ENCODE results near the gene GAST.

GAST gene

GRCh38 chr17:41707803-41708669 is 4.1 kb upstream of the GAST start:
- no peak for DNase-seq (ENCODE audit: low spot score)

DNA sequence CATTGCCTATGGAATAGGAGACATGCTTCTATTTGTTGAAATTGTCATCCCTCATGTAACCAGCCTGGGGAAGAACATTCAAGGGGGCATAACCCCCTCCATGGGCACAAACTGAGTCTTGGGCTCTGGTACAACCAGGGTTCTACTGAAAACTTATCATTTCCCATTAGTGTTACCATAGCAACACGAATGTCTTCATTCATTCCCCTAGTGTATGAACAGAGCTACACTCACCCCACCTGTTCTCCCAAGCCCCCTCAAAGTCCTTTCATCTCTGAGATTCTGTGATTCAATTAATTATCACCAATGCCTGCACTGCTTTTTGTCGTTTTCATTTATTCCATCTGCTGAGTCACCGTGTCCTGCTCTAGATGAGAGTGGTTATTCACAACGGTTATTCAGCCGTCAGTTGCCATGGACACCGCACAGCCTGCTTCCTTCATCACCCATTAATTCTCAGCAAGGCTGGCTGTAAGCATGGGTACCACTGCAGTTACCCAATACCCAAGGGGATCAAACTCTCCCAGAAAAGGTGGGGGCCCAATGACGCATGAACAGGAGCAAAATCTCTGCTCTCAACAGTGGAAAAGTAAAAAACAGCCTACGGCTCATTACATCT is 1.6 kb upstream of the GAST start:
- peak; percentile 82 for DNase-seq (ENCODE audit: low spot score)

GRCh38 chr17:41717408-41718286 is 5.5 kb downstream of the GAST start:
- peak; percentile 39 for DNase-seq (ENCODE audit: low spot score)

- DNase-seq (ENCODE audit: low spot score): no peak
Observed at GRCh38 chr17:41718287-41718645, 6.1 kb downstream of the GAST start.

GRCh38 chr17:41722231-41722630 is 10.1 kb downstream of the GAST start:
- DNase-seq (ENCODE audit: low spot score): no peak

GRCh38 chr17:41723801-41724475 is 11.8 kb downstream of the GAST start:
- DNase-seq (ENCODE audit: low spot score): no peak

DNA sequence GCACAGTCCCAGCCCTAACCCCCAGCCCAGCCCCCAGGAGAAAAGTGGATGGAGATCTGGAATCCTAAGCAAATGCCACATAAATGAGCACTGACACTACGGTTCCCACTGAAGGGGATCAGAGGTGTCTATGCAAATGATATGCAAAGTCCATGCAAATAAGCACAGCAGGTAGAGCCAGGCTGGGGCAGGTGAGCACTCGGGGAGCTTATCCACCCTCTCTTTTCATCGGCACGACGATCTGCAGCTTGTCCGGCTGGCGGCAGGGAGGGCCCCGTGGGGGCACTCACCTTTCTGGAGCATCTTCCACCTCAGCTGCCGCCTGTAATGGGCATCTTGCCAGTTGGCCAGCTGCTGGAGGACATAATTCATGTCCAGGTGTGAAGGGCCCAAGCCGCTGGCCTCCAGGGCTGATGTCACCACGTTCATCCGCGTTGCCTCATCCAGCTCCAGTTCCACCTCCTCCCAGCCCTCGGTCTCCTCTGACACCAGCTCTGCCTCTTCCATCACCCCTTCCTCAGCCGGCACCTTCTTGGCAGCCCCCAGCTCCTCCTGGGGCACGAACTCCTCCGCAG is 12.4 kb downstream of the GAST start:
- DNase-seq (ENCODE audit: low spot score): no peak

DNA sequence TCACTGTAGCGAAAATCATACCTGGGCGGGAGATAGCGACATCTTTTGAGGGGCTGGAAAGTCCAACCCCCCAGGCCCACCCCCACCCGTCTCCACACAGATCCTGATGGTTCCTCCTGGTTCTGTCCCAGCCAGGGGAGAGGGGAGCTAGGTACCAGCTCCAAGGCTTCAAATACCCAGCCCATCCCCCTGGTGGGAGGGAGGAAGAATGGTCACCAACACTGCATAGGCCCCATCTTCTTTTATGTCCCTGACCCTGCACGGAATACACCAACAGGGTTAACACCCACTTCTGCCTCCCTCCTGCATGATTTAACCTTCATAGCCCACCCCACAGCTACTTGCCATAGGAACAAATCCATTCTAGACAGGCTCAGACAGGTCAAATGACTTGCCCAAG is 13.0 kb downstream of the GAST start:
- DNase-seq (ENCODE audit: low spot score): no peak

DNA sequence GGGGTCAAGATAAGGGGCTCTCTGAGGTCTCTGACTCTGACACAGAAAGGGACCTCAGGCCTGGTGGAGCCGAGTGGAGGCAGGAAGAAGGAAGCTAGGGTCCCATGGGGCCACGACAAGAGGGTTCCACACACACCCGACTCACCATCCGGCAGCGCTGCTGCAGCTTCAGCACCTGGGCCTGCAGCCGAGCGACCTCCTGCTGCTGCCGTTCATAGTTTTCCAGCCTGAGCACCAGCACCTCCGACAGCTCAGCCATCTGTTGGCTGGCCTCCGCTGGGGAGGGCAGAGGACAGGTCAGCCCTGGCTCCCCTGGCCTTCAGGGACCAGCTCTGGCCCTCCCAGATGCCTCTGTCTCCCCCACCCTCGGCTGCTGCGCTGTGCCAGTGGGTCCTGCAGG is 15.9 kb downstream of the GAST start:
- DNase-seq (ENCODE audit: low spot score): no peak

- no peak for DNase-seq (ENCODE audit: low spot score)
Observed at GRCh38 chr17:41730479-41730878, 18.3 kb downstream of the GAST start.

DNA sequence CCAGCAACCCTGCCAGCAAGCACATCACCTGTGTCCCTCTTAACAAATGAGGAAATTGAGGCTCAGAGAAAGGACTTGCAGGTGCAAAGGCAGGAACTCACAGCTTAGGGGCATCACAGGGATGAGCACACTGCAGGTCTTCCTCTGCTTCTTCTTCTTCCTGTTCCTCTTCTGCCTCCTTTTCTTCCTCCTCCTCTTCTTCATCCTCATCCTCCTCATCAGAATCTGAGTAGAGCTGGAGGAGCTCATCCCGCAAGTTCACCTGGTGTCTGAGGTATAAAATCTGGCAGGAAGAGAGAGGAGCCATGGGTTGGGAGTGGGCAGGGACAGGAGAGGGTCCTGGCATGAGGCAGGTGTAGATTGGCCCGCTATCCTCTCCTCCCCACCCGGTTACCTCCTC is 19.7 kb downstream of the GAST start:
- DNase-seq (ENCODE audit: low spot score): no peak

GRCh38 chr17:41733348-41734138 is 21.4 kb downstream of the GAST start:
- no peak for DNase-seq (ENCODE audit: low spot score)

- peak; percentile 44 for DNase-seq (ENCODE audit: low spot score)
Observed at GRCh38 chr17:41734139-41734948, 22.2 kb downstream of the GAST start, which contains the start of gene HAP1. HAP1 (minus strand) TSS chr17:41734643; CDS start chr17:41734634, 9 bp downstream.

GRCh38 chr17:41734949-41735313 is 22.8 kb downstream of the GAST start:
- DNase-seq (ENCODE audit: low spot score): no peak

GRCh38 chr17:41735744-41736143 is 23.6 kb downstream of the GAST start:
- no peak for DNase-seq (ENCODE audit: low spot score)

DNA sequence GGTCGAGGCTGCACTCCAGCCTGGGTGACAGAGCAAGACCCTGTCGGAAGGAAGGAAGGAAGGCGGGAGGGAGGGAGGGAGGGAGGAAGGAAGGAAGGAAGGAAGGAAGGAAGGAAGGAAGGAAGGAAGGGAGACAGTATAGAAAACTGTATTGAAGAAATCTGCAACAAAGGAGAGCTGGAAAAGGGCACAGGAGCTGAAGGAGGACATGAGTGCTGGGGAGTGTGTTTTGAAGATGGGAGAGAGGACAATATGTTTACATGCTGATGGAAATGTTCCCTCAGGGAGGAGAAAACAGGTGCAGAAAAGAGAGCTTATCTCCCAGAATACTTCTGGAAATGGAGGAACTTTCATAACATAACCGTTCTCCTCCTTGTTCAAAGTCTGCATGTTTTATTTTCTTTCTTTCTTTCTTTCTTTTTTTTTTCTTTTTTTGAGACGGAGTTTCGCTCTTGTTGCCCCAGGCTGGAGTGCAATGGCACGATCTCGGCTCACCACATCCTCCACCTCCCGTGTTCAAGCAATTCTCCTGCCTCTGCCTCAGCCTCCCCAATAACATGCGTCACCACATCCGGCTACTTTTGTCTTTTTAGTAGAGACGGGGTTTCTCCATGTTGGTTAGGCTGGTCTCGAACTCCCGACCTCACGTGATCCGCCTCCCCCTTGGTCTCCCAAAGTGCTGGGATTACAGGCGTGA is 25.0 kb downstream of the GAST start:
- no peak for DNase-seq (ENCODE audit: low spot score)

GRCh38 chr17:41737680-41738023 is 25.5 kb downstream of the GAST start:
- no peak for DNase-seq (ENCODE audit: low spot score)

- peak; percentile 83 for DNase-seq (ENCODE audit: low spot score)
Observed at GRCh38 chr17:41738077-41738800, 26.1 kb downstream of the GAST start.

DNA sequence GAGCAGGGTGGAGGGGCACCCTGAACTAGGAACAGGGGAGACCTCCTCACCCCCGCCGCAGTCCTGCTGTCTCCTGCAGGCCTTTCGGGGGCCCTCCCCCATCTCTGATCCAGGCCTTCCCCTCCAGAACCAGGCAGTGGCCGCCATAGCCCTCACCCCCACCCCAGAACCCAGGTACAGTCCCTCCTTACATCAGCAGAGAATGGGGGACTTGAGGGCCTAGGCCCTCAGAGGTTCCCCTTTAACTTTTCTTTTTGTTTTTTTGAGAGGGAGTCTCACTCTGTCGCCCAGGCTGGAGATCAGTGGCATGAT is 26.6 kb downstream of the GAST start:
- no peak for DNase-seq (ENCODE audit: low spot score)

Measured in kidney tubule cell (primary cell).